HCT116 (cell line): Measurements from ENCODE around the gene ZNF646.

Experiments
- CEBPB ChIP-seq: IDR thresholded peaks from 2 replicates; pipeline ENCODE4 v1.6.1; 2012; ENCODE audit warnings: low read depth
- POLR2AphosphoS5 ChIP-seq: IDR thresholded peaks from 2 replicates; pipeline ENCODE4 v1.6.1; 2011; ENCODE audit warnings: mild to moderate bottlenecking, low read depth, low read length, moderate library complexity
- TF ChIP-seq, protein P1 (sequence below), 3 experiments: fragments of 200-600 bp in 1 of 3; sonication (generic) in 1 of 3; IDR thresholded peaks in 2 of 3; conservative IDR thresholded peaks in 1 of 3; 2 replicates each; pipeline ENCODE4 v1.5.1; 2012 to 2017; ENCODE audit warnings: low read depth in 2 of 3, low read length in 2 of 3, antibody characterized with exemption in 1 of 3, borderline replicate concordance in 1 of 3, control low read depth in 1 of 3, mild to moderate bottlenecking in 1 of 3, mixed read lengths in 1 of 3, mixed run types in 1 of 3, moderate library complexity in 1 of 3; ENCODE audit not compliant: insufficient read depth in 1 of 3

- TF ChIP-seq, protein P1, sequence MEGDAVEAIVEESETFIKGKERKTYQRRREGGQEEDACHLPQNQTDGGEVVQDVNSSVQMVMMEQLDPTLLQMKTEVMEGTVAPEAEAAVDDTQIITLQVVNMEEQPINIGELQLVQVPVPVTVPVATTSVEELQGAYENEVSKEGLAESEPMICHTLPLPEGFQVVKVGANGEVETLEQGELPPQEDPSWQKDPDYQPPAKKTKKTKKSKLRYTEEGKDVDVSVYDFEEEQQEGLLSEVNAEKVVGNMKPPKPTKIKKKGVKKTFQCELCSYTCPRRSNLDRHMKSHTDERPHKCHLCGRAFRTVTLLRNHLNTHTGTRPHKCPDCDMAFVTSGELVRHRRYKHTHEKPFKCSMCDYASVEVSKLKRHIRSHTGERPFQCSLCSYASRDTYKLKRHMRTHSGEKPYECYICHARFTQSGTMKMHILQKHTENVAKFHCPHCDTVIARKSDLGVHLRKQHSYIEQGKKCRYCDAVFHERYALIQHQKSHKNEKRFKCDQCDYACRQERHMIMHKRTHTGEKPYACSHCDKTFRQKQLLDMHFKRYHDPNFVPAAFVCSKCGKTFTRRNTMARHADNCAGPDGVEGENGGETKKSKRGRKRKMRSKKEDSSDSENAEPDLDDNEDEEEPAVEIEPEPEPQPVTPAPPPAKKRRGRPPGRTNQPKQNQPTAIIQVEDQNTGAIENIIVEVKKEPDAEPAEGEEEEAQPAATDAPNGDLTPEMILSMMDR (IDR thresholded peaks at IDR 0.05 in 2 of 3, conservative IDR thresholded peaks at IDR 0.05 in 1 of 3; ENCODE audit: borderline replicate concordance in 1 of 3, insufficient read depth in 1 of 3, low read depth in 2 of 3, low read length in 2 of 3): no peak
- TF ChIP-seq POLR2AphosphoS5: no peak
- no peak for TF ChIP-seq CEBPB
These were observed 13.0 kb upstream of the ZNF646 start for GRCh38 chr16:31061126-31061812.
